CD1c-positive myeloid dendritic cell (primary cell): ENCODE measurements around the gene SLC10A3.

Experiments
- DNase-seq: peaks from one replicate; pipeline ENCODE4 v3.0.0-alpha.2; 2016; ENCODE audit errors: extremely low spot score

The SLC10A3 gene

GRCh38 chrX:154484255-154485149 is 5.9 kb downstream of the SLC10A3 start:
- DNase-seq: peak; percentile 15

GRCh38 chrX:154483325-154483724 is 7.1 kb downstream of the SLC10A3 start:
- no peak for DNase-seq

DNA sequence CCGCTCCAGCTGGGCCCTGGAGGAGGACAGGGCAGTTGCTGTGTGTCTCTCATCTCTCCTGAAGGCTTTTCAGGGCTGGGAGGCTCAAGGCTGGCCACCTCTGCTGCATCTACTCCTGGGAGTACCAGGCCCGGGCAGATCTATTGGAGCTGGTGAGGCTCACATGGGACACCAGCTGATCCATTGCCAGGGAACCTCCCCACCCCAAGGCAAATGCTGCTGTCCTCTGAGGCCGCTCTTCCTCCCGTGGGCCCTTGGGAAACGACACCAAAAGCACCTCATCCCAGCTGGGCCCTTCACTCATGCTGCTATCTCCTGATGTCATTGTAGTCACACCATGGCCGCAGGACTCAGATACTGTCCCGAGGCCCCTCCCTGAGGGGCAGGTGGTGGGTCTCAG is 7.6 kb downstream of the SLC10A3 start:
- no peak for DNase-seq

DNA sequence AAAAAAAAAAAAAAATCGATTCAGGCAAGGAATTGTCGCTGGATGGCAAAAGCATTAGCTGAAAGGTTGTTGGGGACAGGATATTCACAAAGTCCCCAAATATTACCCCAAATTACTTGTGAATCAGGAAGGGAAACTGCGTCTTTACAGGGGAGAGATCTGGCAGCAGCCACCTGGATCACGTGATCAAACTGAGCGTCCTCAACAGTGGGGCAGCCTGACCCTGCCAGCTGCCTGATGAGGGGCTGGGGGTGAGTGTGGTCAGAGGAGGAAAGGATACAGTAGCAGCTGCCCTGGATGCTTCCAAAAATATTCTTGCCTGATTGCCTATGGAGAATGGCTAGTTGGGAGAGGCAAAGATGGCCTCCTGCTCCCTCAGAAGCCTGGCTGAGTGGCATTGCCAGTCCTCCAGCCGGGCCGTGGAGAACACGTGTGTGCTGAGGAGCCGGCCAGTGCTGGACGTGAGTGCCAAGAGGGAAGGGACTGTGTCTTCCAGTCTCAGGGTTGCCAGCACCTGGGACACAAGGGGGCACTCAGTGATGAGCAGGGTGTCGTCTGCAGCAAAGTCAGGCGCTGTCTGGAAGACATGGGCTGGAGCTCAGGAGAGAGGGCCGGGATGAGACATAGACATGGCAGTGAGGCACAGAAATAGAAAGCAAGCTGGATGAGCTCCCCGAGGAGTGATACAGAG is 8.4 kb downstream of the SLC10A3 start:
- no peak for DNase-seq

- no peak for DNase-seq
These were observed 9.2 kb downstream of the SLC10A3 start for GRCh38 chrX:154481195-154481594.

GRCh38 chrX:154478728-154479622 is 11.5 kb downstream of the SLC10A3 start, which contains the start of gene LAGE3:
Gene LAGE3, minus strand, starts transcription at chrX:154479281. Its CDS starts 366 bp downstream, at chrX:154478915.
- peak; percentile 93 for DNase-seq

DNA sequence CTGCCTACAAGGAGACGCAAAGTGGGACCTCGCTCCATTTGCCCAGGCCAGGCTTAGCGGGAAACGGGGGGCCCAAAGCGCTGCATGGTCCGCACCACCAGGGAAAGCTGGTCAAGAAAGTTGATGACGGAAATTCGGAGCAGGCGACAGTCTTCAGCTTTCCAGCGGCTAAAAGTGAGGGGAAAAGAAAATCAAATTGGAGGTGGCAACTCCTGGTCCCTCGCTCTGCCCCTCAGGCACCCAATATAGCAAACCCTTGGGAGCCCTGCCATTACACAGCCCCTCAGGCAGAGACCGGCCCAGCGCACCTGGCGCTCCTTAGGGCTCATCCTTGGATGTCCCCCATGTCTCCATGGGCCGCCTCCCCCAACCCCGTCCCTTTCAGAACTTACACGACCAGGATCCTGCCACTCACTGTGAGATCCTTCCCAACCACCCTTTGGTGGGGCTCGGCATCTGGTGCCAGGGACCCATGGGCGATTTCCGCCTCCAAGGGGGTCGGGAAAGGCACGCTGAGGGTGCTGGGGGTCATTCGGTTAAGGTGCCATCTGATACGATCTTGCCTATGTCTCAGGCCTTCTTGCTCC is 12.4 kb downstream of the SLC10A3 start:
- DNase-seq: no peak

- DNase-seq: no peak
These were observed 13.6 kb downstream of the SLC10A3 start for GRCh38 chrX:154476821-154477220.

DNA sequence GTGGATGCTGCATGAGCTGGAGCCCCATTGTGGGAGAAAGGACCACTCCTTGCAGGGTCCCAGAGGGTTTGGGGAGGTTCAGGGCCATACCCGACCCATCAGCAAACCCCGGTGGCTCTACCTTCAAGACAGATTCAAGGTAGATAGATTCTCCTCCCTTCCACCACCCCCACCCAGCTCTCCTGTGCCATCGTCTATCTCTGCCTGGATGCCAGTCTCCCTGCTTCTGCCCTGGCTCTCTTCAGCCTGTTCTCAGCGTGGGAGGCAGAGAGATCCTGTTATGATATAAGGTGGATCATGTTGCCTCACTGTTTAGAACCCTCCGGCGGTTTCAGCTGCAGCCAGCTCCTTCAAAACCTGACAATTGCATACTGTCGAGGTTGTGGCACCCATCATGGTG is 16.7 kb downstream of the SLC10A3 start:
- no peak for DNase-seq

GRCh38 chrX:154472685-154473632 is 17.5 kb downstream of the SLC10A3 start:
- DNase-seq: no peak

GRCh38 chrX:154471839-154472684 is 18.4 kb downstream of the SLC10A3 start:
- DNase-seq: no peak

DNA sequence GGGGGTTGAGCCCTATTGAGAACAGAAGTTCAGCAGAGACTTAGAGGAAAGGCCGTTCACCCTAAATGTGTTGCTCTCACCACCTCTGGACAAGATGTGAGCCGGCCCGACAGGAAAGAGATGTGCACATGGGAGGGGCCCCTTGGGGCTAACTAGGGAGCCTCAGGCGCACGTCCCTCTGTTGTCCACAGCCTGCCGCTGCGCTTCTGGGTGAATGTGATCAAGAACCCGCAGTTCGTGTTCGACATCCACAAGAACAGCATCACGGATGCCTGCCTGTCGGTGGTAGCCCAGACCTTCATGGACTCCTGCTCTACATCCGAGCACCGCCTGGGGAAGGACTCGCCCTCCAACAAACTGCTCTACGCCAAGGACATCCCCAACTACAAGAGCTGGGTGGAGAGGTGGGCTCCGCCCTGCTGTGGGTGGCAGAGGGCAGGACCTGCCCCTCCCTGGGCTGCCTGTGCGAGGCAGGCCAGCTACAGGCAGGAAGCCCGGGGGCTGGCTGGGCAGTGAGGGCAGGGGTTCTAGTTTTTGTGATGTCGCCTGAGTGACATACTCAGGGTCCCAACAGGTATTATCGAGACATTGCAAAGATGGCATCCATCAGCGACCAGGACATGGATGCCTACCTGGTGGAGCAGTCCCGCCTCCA is 19.4 kb downstream of the SLC10A3 start:
- DNase-seq: no peak

DNA sequence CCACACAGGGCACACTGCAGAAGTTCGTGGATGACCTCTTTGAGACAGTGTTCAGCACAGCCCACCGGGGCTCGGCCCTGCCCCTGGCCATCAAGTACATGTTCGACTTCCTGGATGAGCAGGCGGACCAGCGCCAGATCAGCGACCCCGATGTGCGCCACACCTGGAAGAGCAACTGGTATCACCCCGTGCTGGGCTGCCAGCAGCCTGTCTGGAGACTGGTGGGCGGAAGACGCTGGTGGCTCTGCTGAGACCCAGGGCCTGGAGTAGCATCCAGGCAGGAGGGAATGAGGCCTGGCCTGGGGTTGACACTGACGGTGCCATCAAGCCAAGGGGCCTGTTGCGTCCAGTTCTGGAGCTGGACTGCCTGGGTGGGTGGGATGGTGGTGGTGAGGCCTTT is 20.0 kb downstream of the SLC10A3 start:
- DNase-seq: no peak

GRCh38 chrX:154469880-154470279 is 20.5 kb downstream of the SLC10A3 start:
- no peak for DNase-seq

- DNase-seq: no peak
These were observed 21.3 kb downstream of the SLC10A3 start for GRCh38 chrX:154469114-154469513.

GRCh38 chrX:154468217-154468616 is 22.2 kb downstream of the SLC10A3 start:
- no peak for DNase-seq

- DNase-seq: no peak
These were observed 22.9 kb downstream of the SLC10A3 start for GRCh38 chrX:154467556-154467955.

DNA sequence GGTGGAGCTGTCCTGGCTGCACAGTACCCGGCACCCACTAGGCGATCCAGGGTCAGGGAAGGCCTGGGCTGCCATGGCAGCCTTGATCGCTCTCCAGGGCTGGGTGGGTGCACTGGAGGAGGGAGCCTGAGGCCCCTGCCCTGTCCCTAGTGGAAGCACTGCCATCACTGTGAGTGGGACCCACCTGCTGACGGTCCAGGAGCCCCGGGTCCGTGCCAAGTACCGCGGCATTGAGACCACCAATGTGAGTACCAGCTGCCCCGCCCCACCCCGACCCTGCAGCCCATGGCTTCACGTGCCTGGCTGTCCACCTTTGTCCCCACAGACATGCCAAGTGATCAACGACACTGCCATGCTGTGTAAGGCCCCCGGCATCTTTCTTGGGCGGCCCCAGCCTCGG is 23.5 kb downstream of the SLC10A3 start:
- no peak for DNase-seq

DNA sequence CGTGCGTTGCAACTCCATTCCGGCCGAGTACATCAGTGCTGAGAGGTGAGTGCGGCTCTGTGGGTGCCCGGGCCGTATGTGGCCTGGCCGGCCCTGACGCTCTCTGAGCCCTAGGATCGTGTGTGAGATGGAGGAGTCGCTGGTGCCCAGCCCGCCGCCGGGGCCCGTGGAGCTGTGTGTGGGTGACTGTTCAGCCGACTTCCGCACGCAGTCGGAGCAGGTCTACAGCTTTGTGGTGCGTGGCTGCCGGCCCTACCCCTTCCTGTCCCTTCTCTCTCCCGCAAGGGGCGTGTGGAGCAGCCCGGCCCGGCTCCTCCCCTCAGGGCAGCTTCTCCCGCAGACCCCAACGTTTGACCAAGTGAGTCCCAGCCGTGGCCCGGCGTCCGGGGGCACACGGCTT is 24.4 kb downstream of the SLC10A3 start:
- DNase-seq: no peak
